ENCODE data around the gene ESPL1.
A peak's percentile ranks its signal among the peaks of the same experiment; 100 is the strongest.
"Not testable (repeated sequence)": the region's sequence is repeated elsewhere in the genome, so short reads cannot be mapped to it uniquely, and the experiment has no call there.

The ESPL1 gene

GRCh38 chr12:53327435-53328042 lies 59.4 kb downstream of the ESPL1 start:
- no peak for DNase-seq (ENCODE audit: extremely low read depth, insufficient read length)
- TF ChIP-seq CTCF (IDR thresholded peaks at IDR 0.05; ENCODE audit: insufficient read depth, low read length, poor library complexity, severe bottlenecking): peak; percentile 27
- Histone ChIP-seq H3K4me3 (replicated peaks; ENCODE audit: low read depth, low read length) (no peak overlapping the region), H3K36me3 (ENCODE audit: control insufficient read depth, insufficient read depth, low read length) (no peaks in the 10 kb centered on the region), H3K27me3 (replicated peaks; ENCODE audit: control insufficient read depth, insufficient read depth, low read length) (no peaks in the 10 kb centered on the region; the same call in 1 of the 2 replicates)

- DNase-seq (ENCODE audit: extremely low read depth, insufficient read length): no peak
- no peak for TF ChIP-seq CTCF (IDR thresholded peaks at IDR 0.05; ENCODE audit: insufficient read depth, low read length, poor library complexity, severe bottlenecking)
- Histone ChIP-seq H3K4me3 (replicated peaks; ENCODE audit: low read depth, low read length) (no peak overlapping the region), H3K36me3 (ENCODE audit: control insufficient read depth, insufficient read depth, low read length) (no peaks in the 10 kb centered on the region), H3K27me3 (replicated peaks; ENCODE audit: control insufficient read depth, insufficient read depth, low read length) (no peaks in the 10 kb centered on the region; the same call in 1 of the 2 replicates)
Observed at GRCh38 chr12:53328043-53328435, 59.9 kb downstream of the ESPL1 start.

DNA sequence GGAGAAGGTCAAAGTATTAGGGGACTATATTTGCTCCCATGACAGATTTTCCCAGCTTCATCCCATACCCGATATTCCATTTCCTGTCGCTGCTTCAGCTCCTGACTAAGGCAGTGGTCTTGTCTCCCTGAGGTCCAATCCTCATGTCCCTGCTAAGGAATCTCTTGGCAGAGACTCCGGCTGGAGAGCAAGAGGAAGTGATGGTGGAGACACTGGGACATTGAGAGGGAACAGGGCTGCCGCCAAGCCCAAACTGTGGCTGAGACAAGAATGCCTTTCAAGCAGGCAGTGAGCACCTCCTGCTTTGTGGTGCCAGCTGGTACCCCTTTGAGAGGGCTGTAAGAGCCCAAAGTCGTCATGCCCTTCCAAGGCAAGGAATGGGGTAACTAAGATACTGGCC lies 62.6 kb downstream of the ESPL1 start:
- no peak overlapping the region for H3K4me3 ChIP-seq (replicated peaks; ENCODE audit: low read depth, low read length)
- no peaks in the 10 kb centered on the region for H3K36me3 ChIP-seq (ENCODE audit: control insufficient read depth, insufficient read depth, low read length)
- no peak for DNase-seq (ENCODE audit: extremely low read depth, insufficient read length)
- H3K27me3 ChIP-seq (replicated peaks; ENCODE audit: control insufficient read depth, insufficient read depth, low read length): no peaks in the 10 kb centered on the region; the same call in 1 of the 2 replicates
- no peak for TF ChIP-seq CTCF (IDR thresholded peaks at IDR 0.05; ENCODE audit: insufficient read depth, low read length, poor library complexity, severe bottlenecking)

DNA sequence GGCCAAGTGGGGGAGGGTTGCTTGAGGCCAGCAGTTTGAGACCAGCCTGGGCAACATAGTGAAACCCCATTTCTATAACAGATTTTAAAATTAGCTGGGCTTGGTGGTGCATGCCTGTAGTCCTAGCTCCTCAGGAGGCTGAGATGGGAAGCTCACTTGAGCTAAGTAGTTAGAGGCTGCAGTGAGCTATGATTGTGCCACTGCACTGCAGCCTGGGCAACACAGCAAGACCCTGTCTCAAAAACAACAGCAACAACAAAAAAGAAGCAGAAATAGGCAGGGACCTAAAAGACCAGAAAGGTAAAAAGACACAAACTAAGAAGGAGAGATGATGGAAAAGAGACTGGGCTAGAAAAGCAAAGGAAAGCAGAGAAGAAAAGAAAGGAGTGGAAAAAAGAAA lies 64.2 kb downstream of the ESPL1 start:
- H3K4me3 ChIP-seq (replicated peaks; ENCODE audit: low read depth, low read length); H3K36me3 ChIP-seq (ENCODE audit: control insufficient read depth, insufficient read depth, low read length); DNase-seq (ENCODE audit: extremely low read depth, insufficient read length); H3K27me3 ChIP-seq (replicated peaks; ENCODE audit: control insufficient read depth, insufficient read depth, low read length): not testable (repeated sequence)

- no peak for TF ChIP-seq CTCF (IDR thresholded peaks at IDR 0.05; ENCODE audit: insufficient read depth, low read length, poor library complexity, severe bottlenecking)
- no peaks in the 10 kb centered on the region for H3K36me3 ChIP-seq (ENCODE audit: control insufficient read depth, insufficient read depth, low read length)
- no peak for DNase-seq (ENCODE audit: extremely low read depth, insufficient read length)
- no peak overlapping the region for H3K4me3 ChIP-seq (replicated peaks; ENCODE audit: low read depth, low read length)
- H3K27me3 ChIP-seq (replicated peaks; ENCODE audit: control insufficient read depth, insufficient read depth, low read length): no peaks in the 10 kb centered on the region; the same call in 1 of the 2 replicates
Observed at GRCh38 chr12:53332744-53333143, 64.6 kb downstream of the ESPL1 start.

GRCh38 chr12:53333289-53333688 lies 65.2 kb downstream of the ESPL1 start:
- DNase-seq (ENCODE audit: extremely low read depth, insufficient read length): no peak
- Histone ChIP-seq H3K27me3 (replicated peaks; ENCODE audit: control insufficient read depth, insufficient read depth, low read length) (no peaks in the 10 kb centered on the region; the same call in 1 of the 2 replicates), H3K36me3 (ENCODE audit: control insufficient read depth, insufficient read depth, low read length) (no peaks in the 10 kb centered on the region), H3K4me3 (replicated peaks; ENCODE audit: low read depth, low read length) (no peak overlapping the region)
- TF ChIP-seq CTCF (IDR thresholded peaks at IDR 0.05; ENCODE audit: insufficient read depth, low read length, poor library complexity, severe bottlenecking): no peak
